Caco-2 (cell line): ENCODE results near the gene TRIO. TPM values are rescaled to one million over a fixed set of nuclear protein-coding genes. Genes with fewer than 3 reads are reported as not detected.

Experiments
- BruUV-seq: library from RNA; stranded (reverse); fragments of 400-500 nt; replicated peaks from 2 replicates; lab custom pipeline; 2021; lab: Mats Ljungman, UMichigan
- CTCF ChIA-PET: fragments of 300-600 bp; sonication (Branson Sonifier 250); formaldehyde crosslinking; loops from one replicate; lab custom pipeline; 2022; ENCODE audit warnings: antibody characterized with exemption; lab: Charles Lee
- POLR2A ChIA-PET: fragments of 300-600 bp; sonication (Branson Sonifier 250); formaldehyde crosslinking; loops from one replicate; lab custom pipeline; 2022; ENCODE audit warnings: antibody characterized with exemption; lab: Charles Lee
- DNase-seq, 2 experiments: peaks; one replicate each; pipeline versions ENCODE4 v3.0.0 to v3.0.0-alpha.2; 2020 to 2022
- H3K27me3 ChIP-seq: replicated peaks from 2 replicates; pipeline ENCODE4 v1.6.0; 2011; ENCODE audit warnings: low read length; ENCODE audit not compliant: control insufficient read depth, insufficient read depth
- H3K36me3 ChIP-seq: 2 replicates; pipeline ENCODE4 v1.5.1; 2011; ENCODE audit warnings: low read length; ENCODE audit not compliant: control insufficient read depth, insufficient read depth
- H3K4me1 ChIP-seq: fragments of 250-450 bp; sonication (Bioruptor Pico); 2 replicates; pipeline ENCODE4 v1.5.1; 2020; ENCODE audit warnings: mild to moderate bottlenecking
- H3K4me3 ChIP-seq: 2 replicates; pipeline ENCODE4 v1.5.1; 2011; ENCODE audit warnings: low read depth, mild to moderate bottlenecking, control low read depth, low read length
- H3K9me3 ChIP-seq: fragments of 250-450 bp; sonication (Bioruptor Pico); 2 replicates; pipeline ENCODE4 v1.5.1; 2020; ENCODE audit warnings: mild to moderate bottlenecking, moderate library complexity
- H3K27ac Mint-ChIP-seq: one replicate; pipeline ENCODE4 v1.8.0; 2022; ENCODE audit warnings: mixed read lengths; ENCODE audit not compliant: unreplicated experiment
- H3K27me3 Mint-ChIP-seq: one replicate; pipeline ENCODE4 v1.8.0; 2022; ENCODE audit warnings: mixed read lengths; ENCODE audit not compliant: insufficient read depth, unreplicated experiment
- H3K36me3 Mint-ChIP-seq: one replicate; pipeline ENCODE4 v1.8.0; 2022; ENCODE audit warnings: mild to moderate bottlenecking, mixed read lengths; ENCODE audit not compliant: insufficient read depth, unreplicated experiment
- H3K4me1 Mint-ChIP-seq: one replicate; pipeline ENCODE4 v1.8.0; 2022; ENCODE audit warnings: low read depth, mixed read lengths; ENCODE audit not compliant: unreplicated experiment
- H3K4me3 Mint-ChIP-seq: one replicate; pipeline ENCODE4 v1.8.0; 2022; ENCODE audit warnings: mild to moderate bottlenecking, moderate library complexity, mixed read lengths; ENCODE audit not compliant: unreplicated experiment
- H3K9me3 Mint-ChIP-seq: one replicate; pipeline ENCODE4 v1.8.0; 2022; ENCODE audit warnings: mixed read lengths; ENCODE audit not compliant: unreplicated experiment
- intact Hi-C: fragments of 100-400 bp; cut with micrococcal nuclease; formaldehyde crosslinking; loops from one replicate; pipeline ENCODE4 v1.10.0; 2022; ENCODE audit not compliant: unreplicated experiment
- total RNA-seq: library from RNA; stranded (reverse); gene quantifications from 2 replicates; pipeline ENCODE4 v1.2.3, GENCODE V29; 2022
- TF ChIP-seq, protein P1 (sequence below), 2 experiments: fragments of 200-600 bp in 1 of 2; IDR thresholded peaks; 1 replicate in 1 of 2; 2 replicates in 1 of 2; pipeline versions ENCODE4 v1.5.1 to v1.8.0; 2011 to 2022; ENCODE audit warnings: antibody characterized with exemption in 1 of 2, control low read depth in 1 of 2, inconsistent platforms in 1 of 2, low read depth in 1 of 2, low read length in 1 of 2, mild to moderate bottlenecking in 1 of 2, moderate library complexity in 1 of 2; ENCODE audit not compliant: insufficient read depth in 1 of 2, severe bottlenecking in 1 of 2, unreplicated experiment in 1 of 2

The TRIO gene
- total RNA-seq, 1 experiment from 2014 or later: 92.0 TPM

DNA sequence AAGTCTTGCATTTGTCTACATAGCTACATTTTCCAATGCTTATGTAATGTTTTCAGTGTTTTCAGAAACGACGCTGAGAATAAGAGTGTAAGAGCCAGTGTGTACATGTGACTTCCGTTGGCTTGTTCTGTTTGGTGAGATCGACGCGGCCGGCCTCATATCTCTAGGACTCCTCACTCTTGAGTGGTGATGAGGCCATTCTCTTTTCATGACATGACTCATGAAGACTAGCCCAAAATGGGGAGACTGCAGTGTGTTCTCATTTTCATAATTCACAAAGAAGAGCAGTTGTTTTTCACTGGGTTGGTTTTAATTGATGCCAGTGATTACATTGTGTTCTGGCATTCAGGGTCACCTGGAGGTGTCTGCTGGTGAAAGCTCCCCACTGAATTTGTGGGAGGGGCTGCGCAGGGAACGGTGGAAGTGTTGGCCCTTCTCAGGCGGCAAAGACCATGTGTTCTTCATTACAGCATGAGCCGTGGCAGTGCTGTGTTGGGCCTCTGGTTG lies 306.9 kb downstream of the TRIO start:
- Mint-ChIP-seq H3K9me3 (no peaks in the 10 kb centered on the region), H3K36me3 (peaks cover 25% of the 10 kb centered on the region), H3K27ac (no peak overlapping the region), H3K4me3 (no peak overlapping the region), H3K27me3 (no peaks in the 10 kb centered on the region), H3K4me1 (no peaks in the 10 kb centered on the region)
- H3K4me3 ChIP-seq: no peak overlapping the region
- no peaks in the 10 kb centered on the region for H3K27me3 ChIP-seq
- POLR2A ChIA-PET: no interaction called here
- CTCF ChIA-PET: no interaction called here
- H3K36me3 ChIP-seq: 0 out of 2 replicates have a peak, but pooled peaks cover 2% of the 10 kb centered on the region
- no peaks in the 10 kb centered on the region for H3K4me1 ChIP-seq
- no peaks in the 10 kb centered on the region for H3K9me3 ChIP-seq
- no TSS peak for BruUV-seq
- TF ChIP-seq, protein P1, sequence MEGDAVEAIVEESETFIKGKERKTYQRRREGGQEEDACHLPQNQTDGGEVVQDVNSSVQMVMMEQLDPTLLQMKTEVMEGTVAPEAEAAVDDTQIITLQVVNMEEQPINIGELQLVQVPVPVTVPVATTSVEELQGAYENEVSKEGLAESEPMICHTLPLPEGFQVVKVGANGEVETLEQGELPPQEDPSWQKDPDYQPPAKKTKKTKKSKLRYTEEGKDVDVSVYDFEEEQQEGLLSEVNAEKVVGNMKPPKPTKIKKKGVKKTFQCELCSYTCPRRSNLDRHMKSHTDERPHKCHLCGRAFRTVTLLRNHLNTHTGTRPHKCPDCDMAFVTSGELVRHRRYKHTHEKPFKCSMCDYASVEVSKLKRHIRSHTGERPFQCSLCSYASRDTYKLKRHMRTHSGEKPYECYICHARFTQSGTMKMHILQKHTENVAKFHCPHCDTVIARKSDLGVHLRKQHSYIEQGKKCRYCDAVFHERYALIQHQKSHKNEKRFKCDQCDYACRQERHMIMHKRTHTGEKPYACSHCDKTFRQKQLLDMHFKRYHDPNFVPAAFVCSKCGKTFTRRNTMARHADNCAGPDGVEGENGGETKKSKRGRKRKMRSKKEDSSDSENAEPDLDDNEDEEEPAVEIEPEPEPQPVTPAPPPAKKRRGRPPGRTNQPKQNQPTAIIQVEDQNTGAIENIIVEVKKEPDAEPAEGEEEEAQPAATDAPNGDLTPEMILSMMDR (IDR thresholded peaks at IDR 0.05; ENCODE audit: insufficient read depth in 1 of 2, low read depth in 1 of 2, low read length in 1 of 2, severe bottlenecking in 1 of 2, unreplicated experiment in 1 of 2): no peak
- intact Hi-C loops: no loop called here
- no peak for DNase-seq

DNA sequence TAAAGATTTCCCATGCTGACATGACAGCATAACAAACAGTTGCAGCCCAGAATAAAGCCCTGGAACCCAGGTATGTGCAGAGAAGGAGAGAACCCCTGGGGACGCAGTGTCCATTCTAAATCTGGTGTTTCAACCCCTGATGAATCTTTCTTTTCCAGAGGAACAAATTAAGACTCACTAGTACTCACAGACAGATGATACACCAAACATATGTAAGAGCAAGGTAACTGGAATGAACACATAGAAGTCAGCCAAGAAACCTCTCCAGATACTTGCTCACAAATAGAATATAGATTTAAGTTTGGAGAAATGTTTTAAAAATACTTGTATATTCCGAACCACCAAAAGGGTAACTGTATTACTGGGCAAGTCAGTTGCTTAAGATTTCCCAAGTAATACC lies 307.6 kb downstream of the TRIO start:
- H3K9me3 Mint-ChIP-seq: no peaks in the 10 kb centered on the region
- H3K9me3 ChIP-seq: no peaks in the 10 kb centered on the region
- H3K27me3 Mint-ChIP-seq: no peaks in the 10 kb centered on the region
- no peak for DNase-seq
- H3K27ac Mint-ChIP-seq: no peak overlapping the region
- H3K4me3 Mint-ChIP-seq: no peak overlapping the region
- intact Hi-C loops: no loop called here
- no TSS peak for BruUV-seq
- no peak overlapping the region for H3K4me3 ChIP-seq
- 0 out of 2 replicates have a peak, but pooled peaks cover 2% of the 10 kb centered on the region for H3K36me3 ChIP-seq
- TF ChIP-seq, protein P1 (IDR thresholded peaks at IDR 0.05; ENCODE audit: insufficient read depth in 1 of 2, low read depth in 1 of 2, low read length in 1 of 2, severe bottlenecking in 1 of 2, unreplicated experiment in 1 of 2): no peak
- ChIA-PET POLR2A (no interaction called here), CTCF (no interaction called here)
- H3K36me3 Mint-ChIP-seq: peaks cover 31% of the 10 kb centered on the region
- no peaks in the 10 kb centered on the region for H3K4me1 Mint-ChIP-seq
- H3K4me1 ChIP-seq: peaks cover under 1% of the 10 kb centered on the region; the same call in 1 of the 2 replicates
- H3K27me3 ChIP-seq: no peaks in the 10 kb centered on the region

DNA sequence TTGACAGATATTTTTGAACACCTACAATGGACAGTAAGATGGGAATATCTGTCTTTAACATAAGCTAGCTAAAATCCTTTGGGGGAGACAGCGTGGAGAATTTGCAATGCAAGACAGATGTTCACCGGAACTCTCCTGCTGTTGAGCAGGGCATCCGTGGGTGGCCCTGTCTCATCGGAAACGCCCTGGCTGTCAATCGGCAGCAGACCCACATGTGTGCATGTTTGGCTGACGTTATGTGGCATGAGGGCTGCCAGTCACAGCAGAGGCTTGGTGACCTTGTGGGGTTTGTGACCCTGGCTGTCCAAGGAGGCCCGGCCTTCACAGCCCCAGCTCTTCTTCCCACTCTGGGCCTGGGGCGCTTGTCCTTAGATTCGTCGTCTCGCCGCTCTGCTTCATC lies 308.7 kb downstream of the TRIO start:
- Histone ChIP-seq H3K4me3 (no peak overlapping the region), H3K36me3 (0 out of 2 replicates have a peak, but pooled peaks cover 2% of the 10 kb centered on the region), H3K9me3 (no peaks in the 10 kb centered on the region), H3K27me3 (no peaks in the 10 kb centered on the region), H3K4me1 (peaks cover 10% of the 10 kb centered on the region)
- H3K36me3 Mint-ChIP-seq: peaks cover 31% of the 10 kb centered on the region
- DNase-seq: no peak
- ChIA-PET CTCF (no interaction called here), POLR2A (no interaction called here)
- peak overlapping the region; percentile 15 for H3K27ac Mint-ChIP-seq
- TF ChIP-seq, protein P1 (IDR thresholded peaks at IDR 0.05; ENCODE audit: insufficient read depth in 1 of 2, low read depth in 1 of 2, low read length in 1 of 2, severe bottlenecking in 1 of 2, unreplicated experiment in 1 of 2): no peak
- no peak overlapping the region for H3K4me3 Mint-ChIP-seq
- H3K27me3 Mint-ChIP-seq: no peaks in the 10 kb centered on the region
- intact Hi-C loops: no loop called here
- H3K4me1 Mint-ChIP-seq: no peaks in the 10 kb centered on the region
- H3K9me3 Mint-ChIP-seq: no peaks in the 10 kb centered on the region
- BruUV-seq: no TSS peak
